AG09309 (cell line): ENCODE results near the gene COL5A2.

ENCODE experiments used
- DNase-seq: peaks from one replicate; pipeline ENCODE4 v3.0.0-alpha.2; 2010; ENCODE audit warnings: low read depth
- H3K4me3 ChIP-seq: 2 replicates; pipeline ENCODE4 v1.5.1; 2011; ENCODE audit warnings: mild to moderate bottlenecking, low read depth, low read length, moderate library complexity; ENCODE audit not compliant: control insufficient read depth
- CTCF ChIP-seq: IDR thresholded peaks from 2 replicates; pipeline ENCODE4 v1.5.1; 2011; ENCODE audit warnings: mild to moderate bottlenecking, low read depth, low read length, inconsistent platforms; ENCODE audit not compliant: insufficient read depth, control insufficient read depth; ENCODE audit errors: missing control alignments

COL5A2 gene

GRCh38 chr2:189057316-189057715, 122.2 kb downstream of the COL5A2 start:
- no peak overlapping the region for H3K4me3 ChIP-seq
- TF ChIP-seq CTCF, result no peak
- DNase-seq, result no peak

GRCh38 chr2:189056200-189057106, 123.1 kb downstream of the COL5A2 start:
- no peak for DNase-seq
- no peak overlapping the region for H3K4me3 ChIP-seq
- no peak for TF ChIP-seq CTCF

GRCh38 chr2:189050165-189050712, 129.3 kb downstream of the COL5A2 start:
- H3K4me3 ChIP-seq, result no peak overlapping the region
- TF ChIP-seq CTCF, result no peak
- DNase-seq, result no peak

GRCh38 chr2:189049709-189050164, 129.8 kb downstream of the COL5A2 start:
- H3K4me3 ChIP-seq, result no peak overlapping the region
- no peak for TF ChIP-seq CTCF

GRCh38 chr2:189048189-189048588, 131.4 kb downstream of the COL5A2 start:
- H3K4me3 ChIP-seq, result no peak overlapping the region
- TF ChIP-seq CTCF, result no peak
- DNase-seq, result no peak

More at GRCh38 chr2:189049709-189050164, 129.8 kb downstream of the COL5A2 start:
- DNase-seq, result no peak

- TF ChIP-seq CTCF, result no peak
- DNase-seq, result no peak
- no peak overlapping the region for H3K4me3 ChIP-seq
Measured at GRCh38 chr2:189047171-189047888, 132.2 kb downstream of the COL5A2 start.
